KMS-11 (cell line): ENCODE data around the gene KRTAP11-1.

Experiments
- H2AFZ ChIP-seq: fragments of 200-600 bp; sonication (generic); 2 replicates; pipeline ENCODE4 v1.6.1; 2016; ENCODE audit warnings: antibody characterized with exemption, mixed run types, low read depth
- H3K27ac ChIP-seq: fragments of 200-600 bp; sonication (generic); 2 replicates; pipeline ENCODE4 v1.6.1; 2016; ENCODE audit warnings: mild to moderate bottlenecking, mixed run types
- H3K27me3 ChIP-seq: fragments of 200-600 bp; sonication (generic); 2 replicates; pipeline ENCODE4 v1.6.1; 2017; ENCODE audit warnings: mild to moderate bottlenecking, low read depth, mixed run types, moderate library complexity; ENCODE audit not compliant: insufficient read depth
- H3K36me3 ChIP-seq: fragments of 200-600 bp; sonication (generic); 2 replicates; pipeline ENCODE4 v1.6.1; 2017; ENCODE audit warnings: mild to moderate bottlenecking, mixed run types; ENCODE audit not compliant: insufficient read depth
- H3K4me1 ChIP-seq: fragments of 200-600 bp; sonication (generic); 2 replicates; pipeline ENCODE4 v1.6.1; 2016; ENCODE audit warnings: mild to moderate bottlenecking, low read depth, mixed run types; ENCODE audit not compliant: poor library complexity, severe bottlenecking
- H3K4me2 ChIP-seq: fragments of 200-600 bp; sonication (generic); 2 replicates; pipeline ENCODE4 v1.7.0; 2016; ENCODE audit warnings: mild to moderate bottlenecking, mixed run types
- H3K4me3 ChIP-seq: fragments of 200-600 bp; sonication (generic); IDR thresholded peaks from 2 replicates; pipeline ENCODE4 v1.6.1; 2017; ENCODE audit warnings: low read depth, low read length, mixed read lengths; ENCODE audit not compliant: insufficient read depth
- H3K79me2 ChIP-seq: fragments of 200-600 bp; sonication (generic); 2 replicates; pipeline ENCODE4 v1.6.1; 2016; ENCODE audit warnings: low read depth, mixed run types; ENCODE audit not compliant: insufficient read depth
- H3K9ac ChIP-seq: fragments of 200-600 bp; sonication (generic); 2 replicates; pipeline ENCODE4 v1.6.1; 2016; ENCODE audit warnings: mild to moderate bottlenecking, mixed run types
- H4K20me1 ChIP-seq: fragments of 200-600 bp; sonication (generic); 2 replicates; pipeline ENCODE4 v1.6.1; 2016; ENCODE audit warnings: mild to moderate bottlenecking, mixed run types; ENCODE audit not compliant: insufficient read depth
- TF ChIP-seq, protein P1 (sequence below): fragments of 200-600 bp; sonication (generic); conservative IDR thresholded peaks from 2 replicates; pipeline ENCODE4 v1.6.1; 2017; ENCODE audit warnings: low read depth, mild to moderate bottlenecking, antibody characterized with exemption, low read length, moderate library complexity, mixed read lengths

KRTAP11-1 gene, protein sequence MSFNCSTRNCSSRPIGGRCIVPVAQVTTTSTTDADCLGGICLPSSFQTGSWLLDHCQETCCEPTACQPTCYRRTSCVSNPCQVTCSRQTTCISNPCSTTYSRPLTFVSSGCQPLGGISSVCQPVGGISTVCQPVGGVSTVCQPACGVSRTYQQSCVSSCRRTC

DNA sequence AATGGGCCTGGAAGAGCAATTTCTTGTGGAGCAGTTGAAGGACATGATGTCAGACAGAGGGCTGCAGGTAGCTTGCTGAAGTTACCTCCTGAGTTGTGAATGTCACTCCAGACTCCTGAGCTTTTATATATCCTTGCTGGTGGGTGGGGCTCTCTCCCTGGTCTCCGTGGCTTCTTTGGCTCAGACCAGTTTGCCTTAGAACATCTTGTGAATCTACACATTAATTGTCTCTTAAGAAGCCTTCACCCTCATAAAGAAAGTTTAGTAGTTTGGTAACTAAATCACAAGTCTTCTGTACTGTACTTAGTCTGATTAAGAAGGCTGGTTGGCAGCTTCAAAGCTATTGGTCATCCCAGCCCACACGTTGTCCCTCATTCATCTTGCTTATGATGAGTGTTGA, at the start of gene KRTAP11-1:
KRTAP11-1 (minus strand) TSS at position 101 of the 400 bp plus-strand sequence; CDS start at position 45, 56 bp downstream.
- H3K36me3 ChIP-seq, result no peaks in the 10 kb centered on the region
- H3K27me3 ChIP-seq, result no peaks in the 10 kb centered on the region
- no peak within 1 kb of the TSS for H3K4me2 ChIP-seq
- H4K20me1 ChIP-seq, result no peaks in the 10 kb centered on the region
- H3K79me2 ChIP-seq, result no peaks in the 10 kb centered on the region
- H3K27ac ChIP-seq, result no peak within 1 kb of the TSS
- H3K9ac ChIP-seq, result no peak within 1 kb of the TSS
- H2AFZ ChIP-seq, result no peak within 1 kb of the TSS
- H3K4me1 ChIP-seq, result no peaks in the 10 kb centered on the region
- TF ChIP-seq, protein P1, sequence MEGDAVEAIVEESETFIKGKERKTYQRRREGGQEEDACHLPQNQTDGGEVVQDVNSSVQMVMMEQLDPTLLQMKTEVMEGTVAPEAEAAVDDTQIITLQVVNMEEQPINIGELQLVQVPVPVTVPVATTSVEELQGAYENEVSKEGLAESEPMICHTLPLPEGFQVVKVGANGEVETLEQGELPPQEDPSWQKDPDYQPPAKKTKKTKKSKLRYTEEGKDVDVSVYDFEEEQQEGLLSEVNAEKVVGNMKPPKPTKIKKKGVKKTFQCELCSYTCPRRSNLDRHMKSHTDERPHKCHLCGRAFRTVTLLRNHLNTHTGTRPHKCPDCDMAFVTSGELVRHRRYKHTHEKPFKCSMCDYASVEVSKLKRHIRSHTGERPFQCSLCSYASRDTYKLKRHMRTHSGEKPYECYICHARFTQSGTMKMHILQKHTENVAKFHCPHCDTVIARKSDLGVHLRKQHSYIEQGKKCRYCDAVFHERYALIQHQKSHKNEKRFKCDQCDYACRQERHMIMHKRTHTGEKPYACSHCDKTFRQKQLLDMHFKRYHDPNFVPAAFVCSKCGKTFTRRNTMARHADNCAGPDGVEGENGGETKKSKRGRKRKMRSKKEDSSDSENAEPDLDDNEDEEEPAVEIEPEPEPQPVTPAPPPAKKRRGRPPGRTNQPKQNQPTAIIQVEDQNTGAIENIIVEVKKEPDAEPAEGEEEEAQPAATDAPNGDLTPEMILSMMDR, result no peak
- no peak within 1 kb of the TSS for H3K4me3 ChIP-seq

DNA sequence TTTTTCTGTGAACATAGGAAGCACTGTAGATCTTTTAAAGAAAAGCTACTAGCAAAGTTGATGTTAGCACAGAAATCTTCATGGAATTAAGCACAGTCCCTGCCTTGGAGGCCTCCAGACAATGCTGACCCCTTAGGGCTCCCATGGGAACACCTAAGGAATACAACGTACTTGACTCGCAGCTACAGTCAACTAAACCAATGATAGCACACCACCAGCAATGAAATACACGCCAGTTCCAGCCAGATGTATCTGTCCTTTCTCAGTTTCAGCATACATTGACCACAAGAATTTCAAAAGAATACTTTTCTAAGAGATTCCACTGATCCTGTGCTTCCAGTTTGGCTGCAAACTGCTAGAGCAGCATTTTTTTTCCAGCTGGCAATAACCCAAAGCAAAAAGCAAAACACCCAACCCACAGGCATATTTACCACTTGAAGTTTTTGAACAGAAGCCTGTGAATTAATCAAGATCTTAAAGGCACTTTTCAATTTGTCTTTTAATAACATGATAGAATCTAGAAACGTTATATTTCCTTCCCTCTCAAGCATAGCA, 42.8 kb upstream of the KRTAP11-1 start:
- H3K9ac ChIP-seq, result peak overlapping the region; percentile 8; the same call in 1 of the 2 replicates
- H3K79me2 ChIP-seq, result no peaks in the 10 kb centered on the region
- H2AFZ ChIP-seq, result peak overlapping the region; percentile 38
- H3K27me3 ChIP-seq, result no peaks in the 10 kb centered on the region
- peak overlapping the region; percentile 73 for H3K4me2 ChIP-seq
- H3K4me3 ChIP-seq, result no peak overlapping the region
- peaks cover 77% of the 10 kb centered on the region for H3K4me1 ChIP-seq
- H3K36me3 ChIP-seq, result no peaks in the 10 kb centered on the region
- TF ChIP-seq, protein P1, result no peak
- H3K27ac ChIP-seq, result peak overlapping the region; percentile 71
- H4K20me1 ChIP-seq, result no peaks in the 10 kb centered on the region

DNA sequence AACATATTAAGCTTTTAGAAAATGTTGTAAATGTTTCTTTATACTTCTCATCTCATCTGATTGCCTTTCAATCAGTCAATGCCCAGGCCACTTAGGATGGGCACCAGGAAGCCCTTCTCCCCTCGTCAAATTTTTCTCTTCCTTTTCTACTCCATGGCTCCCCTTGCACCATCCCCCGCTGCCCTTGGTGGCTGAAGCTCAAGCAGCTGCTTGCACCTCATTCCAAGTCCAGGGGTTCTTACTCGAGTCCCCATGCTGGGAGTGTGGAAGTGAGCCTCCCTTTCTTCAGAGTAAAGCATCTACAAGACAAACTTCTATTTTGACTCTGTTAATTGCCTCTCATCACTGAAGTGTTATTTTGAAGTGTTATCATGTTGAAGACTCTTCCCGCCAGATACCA, 39.7 kb upstream of the KRTAP11-1 start:
- H4K20me1 ChIP-seq, result no peaks in the 10 kb centered on the region
- H3K27ac ChIP-seq, result no peak overlapping the region
- H3K4me1 ChIP-seq, result peaks cover 57% of the 10 kb centered on the region
- H3K9ac ChIP-seq, result no peak overlapping the region
- H3K79me2 ChIP-seq, result no peaks in the 10 kb centered on the region
- TF ChIP-seq, protein P1, result no peak
- H3K36me3 ChIP-seq, result no peaks in the 10 kb centered on the region
- H3K27me3 ChIP-seq, result no peaks in the 10 kb centered on the region
- no peak overlapping the region for H3K4me3 ChIP-seq
- no peak overlapping the region for H2AFZ ChIP-seq
- H3K4me2 ChIP-seq, result no peak overlapping the region

DNA sequence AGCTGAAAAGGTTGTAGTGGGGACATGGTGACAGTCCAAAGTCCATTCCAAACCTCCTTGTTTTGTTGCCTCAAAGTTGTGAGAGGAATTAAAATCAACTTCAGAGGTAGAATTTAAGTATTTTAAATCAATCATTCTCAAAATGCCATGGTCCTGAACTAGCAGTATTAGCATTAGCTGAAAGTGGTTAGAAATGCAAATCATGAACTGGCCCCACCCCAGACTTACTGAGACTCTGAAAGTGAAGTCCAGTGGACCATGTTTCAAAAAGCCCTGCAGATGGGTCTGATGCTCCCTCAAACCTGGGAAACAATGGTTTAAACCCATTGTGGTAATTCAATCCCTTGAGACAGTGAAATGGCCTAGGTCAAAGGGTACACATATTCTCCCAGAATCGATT, 36.2 kb upstream of the KRTAP11-1 start:
- Histone ChIP-seq H3K9ac (no peak overlapping the region), H3K79me2 (no peaks in the 10 kb centered on the region), H4K20me1 (no peaks in the 10 kb centered on the region), H3K4me1 (peaks cover 23% of the 10 kb centered on the region), H3K36me3 (no peaks in the 10 kb centered on the region), H3K4me3 (no peak overlapping the region), H3K4me2 (no peak overlapping the region), H2AFZ (no peak overlapping the region), H3K27ac (no peak overlapping the region), H3K27me3 (no peaks in the 10 kb centered on the region)
- TF ChIP-seq, protein P1, result no peak
